Esophagus squamous epithelium (tissue), 4 donors: ENCODE measurements around the gene PTCH1.

ENCODE experiments used
- POLR2A ChIP-seq, 4 donors: fragments of 450-650 bp; IDR thresholded peaks; one replicate each; pipeline ENCODE4 v1.6.1; 2017; ENCODE audit warnings: antibody characterized with exemption in 4 of 4, mild to moderate bottlenecking in 4 of 4, moderate library complexity in 3 of 4
- TF ChIP-seq, protein P1 (sequence below), 6 experiments: fragments of 450-650 bp in 4 of 6; fragments of 200-600 bp in 2 of 6; sonication (generic) in 2 of 6; IDR thresholded peaks; one replicate each; pipeline ENCODE4 v1.5.1; 2016 to 2019; ENCODE audit warnings: antibody characterized with exemption in 6 of 6, mild to moderate bottlenecking in 4 of 6, moderate library complexity in 4 of 6

DNA sequence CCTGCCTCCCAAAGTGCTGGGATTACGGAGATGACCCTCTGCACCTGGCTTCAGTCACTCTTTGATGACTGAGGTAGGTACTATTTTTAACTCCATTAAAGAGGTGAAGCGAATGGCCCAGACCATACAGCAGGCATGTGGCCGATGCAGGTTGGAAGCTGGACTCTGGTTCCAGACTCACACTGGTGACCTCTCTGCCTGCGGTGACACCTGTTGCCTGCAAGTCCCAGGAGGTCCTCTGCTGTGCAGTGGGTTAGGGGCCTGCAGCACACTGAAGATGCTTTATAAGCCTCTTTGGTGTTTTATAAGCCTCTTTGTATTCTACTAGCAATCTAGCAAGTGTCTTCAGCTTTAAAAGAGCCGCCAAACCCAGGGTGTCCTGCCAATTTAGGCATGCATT lies 49.2 kb upstream of the PTCH1 start:
- TF ChIP-seq, protein P1, sequence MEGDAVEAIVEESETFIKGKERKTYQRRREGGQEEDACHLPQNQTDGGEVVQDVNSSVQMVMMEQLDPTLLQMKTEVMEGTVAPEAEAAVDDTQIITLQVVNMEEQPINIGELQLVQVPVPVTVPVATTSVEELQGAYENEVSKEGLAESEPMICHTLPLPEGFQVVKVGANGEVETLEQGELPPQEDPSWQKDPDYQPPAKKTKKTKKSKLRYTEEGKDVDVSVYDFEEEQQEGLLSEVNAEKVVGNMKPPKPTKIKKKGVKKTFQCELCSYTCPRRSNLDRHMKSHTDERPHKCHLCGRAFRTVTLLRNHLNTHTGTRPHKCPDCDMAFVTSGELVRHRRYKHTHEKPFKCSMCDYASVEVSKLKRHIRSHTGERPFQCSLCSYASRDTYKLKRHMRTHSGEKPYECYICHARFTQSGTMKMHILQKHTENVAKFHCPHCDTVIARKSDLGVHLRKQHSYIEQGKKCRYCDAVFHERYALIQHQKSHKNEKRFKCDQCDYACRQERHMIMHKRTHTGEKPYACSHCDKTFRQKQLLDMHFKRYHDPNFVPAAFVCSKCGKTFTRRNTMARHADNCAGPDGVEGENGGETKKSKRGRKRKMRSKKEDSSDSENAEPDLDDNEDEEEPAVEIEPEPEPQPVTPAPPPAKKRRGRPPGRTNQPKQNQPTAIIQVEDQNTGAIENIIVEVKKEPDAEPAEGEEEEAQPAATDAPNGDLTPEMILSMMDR (IDR thresholded peaks at IDR 0.05): no peak
- TF ChIP-seq POLR2A (IDR thresholded peaks at IDR 0.05): no peak
